ENCODE data around the gene TMEM95. TPM values are rescaled to one million over a fixed set of nuclear protein-coding genes. Genes with fewer than 3 reads are reported as not detected.
A peak's percentile ranks its signal among the peaks of the same experiment; 100 is the strongest.

The TMEM95 gene
- total RNA-seq, 2 experiments from 2014 or later, result not detected

DNA sequence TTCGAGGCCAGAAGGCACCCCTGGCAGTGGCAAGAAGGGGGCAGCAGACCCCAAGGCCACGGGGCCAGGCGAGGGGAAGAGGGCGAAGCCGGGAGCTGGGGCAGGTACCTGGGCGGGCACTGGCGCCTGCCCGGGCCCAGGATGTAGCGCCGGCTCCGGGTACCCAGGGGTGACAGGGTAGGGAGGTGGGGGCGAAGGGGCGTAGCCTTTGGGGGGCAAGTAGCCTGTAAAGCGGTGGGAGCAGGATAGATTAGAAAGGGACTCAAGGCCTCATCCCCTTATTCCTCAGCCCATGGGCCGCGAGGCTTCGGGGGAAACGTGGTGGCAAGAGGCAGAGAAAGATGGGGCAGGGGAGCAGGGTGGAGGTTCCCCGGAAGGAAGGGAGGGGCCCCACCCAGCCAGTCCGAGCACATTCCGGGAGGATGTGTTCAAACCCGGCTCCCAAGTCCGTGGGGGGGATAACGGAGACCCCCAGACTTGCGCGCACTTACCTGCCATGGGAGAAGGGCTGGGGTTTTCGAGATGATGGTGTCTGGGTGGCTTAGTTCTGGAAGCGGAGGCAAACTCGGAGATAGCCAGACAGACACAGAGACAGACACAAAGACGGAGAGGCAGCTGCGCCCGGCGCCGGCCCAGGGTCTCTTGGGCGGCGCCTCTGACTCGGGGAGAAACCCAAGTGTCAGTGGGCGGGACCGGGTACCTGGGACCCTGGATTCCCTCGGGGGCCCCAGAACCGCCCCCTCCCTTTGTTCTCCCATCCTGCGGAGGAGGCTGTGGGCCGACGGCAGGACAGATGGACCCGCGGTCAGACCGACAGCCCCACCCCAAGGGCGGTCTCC lies 38.9 kb downstream of the TMEM95 start:
- H3K4me3 Mint-ChIP-seq, result peak overlapping the region; percentile 94
- H3K27me3 Mint-ChIP-seq, result no peaks in the 10 kb centered on the region
- CTCF ChIA-PET, result interaction anchor here (1.1 to 2.6 kb wide), 8 partner anchors 9 to 294 kb away, joined by 3 to 11 read pairs (median 4); partner anchors contain the start of genes SENP3, TMEM256 and WRAP53
- H3K4me1 Mint-ChIP-seq, result peaks cover 18% of the 10 kb centered on the region
- peak; percentile 45 for ATAC-seq
- no peaks in the 10 kb centered on the region for H3K9me3 Mint-ChIP-seq (ENCODE audit: low read depth)
- H3K27ac Mint-ChIP-seq, result peak overlapping the region; percentile 84
- peaks cover 4% of the 10 kb centered on the region for H3K36me3 Mint-ChIP-seq
- DNase-seq, result peak; percentile 57

DNA sequence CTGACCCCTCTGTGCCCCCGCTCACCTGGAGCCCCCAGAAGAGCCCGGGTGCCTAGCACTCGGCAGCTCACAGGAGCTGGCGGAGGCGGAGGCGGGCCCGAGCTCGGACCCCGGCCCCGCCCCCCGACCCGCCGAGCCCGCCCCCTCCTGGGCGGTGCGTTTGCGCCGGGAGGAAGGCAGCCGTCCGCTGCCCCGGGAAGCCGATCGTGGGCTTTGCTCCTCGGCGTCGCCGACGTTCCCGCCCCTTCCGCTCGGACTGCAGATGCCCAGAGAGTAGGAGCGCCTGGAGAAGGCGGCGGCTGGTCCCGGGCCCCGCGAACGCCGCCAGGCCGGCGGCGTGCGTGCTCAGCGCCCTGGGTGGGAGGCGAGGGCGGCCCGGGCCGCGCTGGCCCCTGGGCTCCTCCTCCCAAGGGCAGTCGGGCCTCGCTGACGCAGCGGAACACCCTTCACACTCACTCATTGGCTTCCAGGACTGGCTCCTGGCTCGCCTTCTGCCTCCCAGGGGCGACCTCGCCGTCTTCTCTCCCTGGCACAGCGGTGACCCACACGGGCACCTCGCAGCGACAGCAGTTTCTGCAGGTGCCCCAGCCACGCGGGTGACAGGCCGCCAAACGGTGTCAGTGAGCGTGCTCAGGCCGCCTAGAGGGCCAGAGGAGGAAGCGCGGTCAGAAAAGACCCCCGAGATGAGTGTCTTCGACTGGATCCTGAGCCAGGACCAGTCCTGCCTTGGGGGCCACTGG lies 39.7 kb downstream of the TMEM95 start, which contains the start of gene PLSCR3:
TSS of gene PLSCR3 (minus strand) at position 74 of the 740 bp plus-strand sequence. CDS start 415 bp downstream, outside the sequence.
- CTCF ChIA-PET, result interaction anchor here (1.2 to 2.6 kb wide), 7 partner anchors 10 to 294 kb away, joined by 3 to 11 read pairs (median 5); partner anchors contain the start of genes SENP3 and WRAP53
- DNase-seq, result peak; percentile 86
- no peaks in the 10 kb centered on the region for H3K27me3 Mint-ChIP-seq
- H3K4me3 Mint-ChIP-seq, result peak within 1 kb of the TSS; percentile 94
- peaks cover 3% of the 10 kb centered on the region for H3K36me3 Mint-ChIP-seq
- peak; percentile 92 for ATAC-seq
- H3K4me1 Mint-ChIP-seq, result peaks cover 18% of the 10 kb centered on the region
- peak within 1 kb of the TSS; percentile 85 for H3K27ac Mint-ChIP-seq
- no peaks in the 10 kb centered on the region for H3K9me3 Mint-ChIP-seq (ENCODE audit: low read depth)

DNA sequence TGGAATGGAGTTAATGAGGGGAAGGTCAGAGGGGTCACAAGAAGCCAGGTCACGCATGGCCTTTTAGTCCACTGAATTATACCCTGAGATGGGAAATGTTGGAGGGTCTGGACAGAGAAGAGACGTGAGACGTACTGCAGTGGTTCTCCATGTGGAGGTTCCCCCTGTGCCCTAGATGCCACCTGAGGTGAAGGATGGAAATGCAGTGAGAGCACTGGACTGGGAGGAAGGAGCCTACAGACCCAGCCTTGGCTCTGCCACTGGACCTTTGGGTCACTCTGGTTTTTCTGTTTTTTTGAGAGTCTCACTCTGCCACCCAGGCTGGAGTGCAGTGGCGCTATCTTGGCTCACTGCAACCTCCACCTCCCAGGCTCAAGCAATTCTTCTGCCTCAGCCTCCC lies 41.2 kb downstream of the TMEM95 start:
- CTCF ChIA-PET, result interaction anchor here (3.0 kb wide), 1 partner anchor 40 kb away, joined by 16 read pairs; the partner anchor contains the start of gene TMEM102
- no peak overlapping the region for H3K27ac Mint-ChIP-seq

DNA sequence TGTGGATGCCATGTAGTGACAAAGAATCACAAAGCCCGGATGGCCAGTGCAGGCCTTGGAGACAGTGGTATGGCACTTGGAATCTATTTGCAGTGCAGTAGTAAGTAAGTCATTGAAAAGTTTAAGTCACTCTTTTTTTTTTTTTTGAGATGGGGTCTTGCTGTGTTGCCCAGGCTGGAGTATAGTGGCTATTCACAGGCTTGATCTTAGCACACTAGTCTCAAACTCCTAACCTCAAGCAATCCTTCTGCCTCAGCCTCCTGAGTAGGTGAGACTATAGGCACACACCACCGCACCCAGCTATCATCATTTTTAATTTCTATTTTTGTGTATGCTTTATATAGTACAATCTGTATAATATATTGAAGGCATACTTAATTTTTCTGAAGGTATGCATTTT lies 43.7 kb downstream of the TMEM95 start:
- DNase-seq, result no peak
- Mint-ChIP-seq H3K27me3 (no peaks in the 10 kb centered on the region), H3K36me3 (no peaks in the 10 kb centered on the region), H3K4me1 (peaks cover 14% of the 10 kb centered on the region), H3K9me3 (ENCODE audit: low read depth) (no peaks in the 10 kb centered on the region), H3K4me3 (no peak overlapping the region), H3K27ac (no peak overlapping the region)
- CTCF ChIA-PET, result interaction anchor here (1.0 to 3.0 kb wide), 4 partner anchors 37 to 162 kb away, joined by 4 to 16 read pairs (median 6); partner anchors contain the start of gene TMEM102
- ATAC-seq, result no peak

More for the DNA sequence above, 41.2 kb downstream of the TMEM95 start:
- Mint-ChIP-seq H3K27me3 (no peaks in the 10 kb centered on the region), H3K4me3 (no peak overlapping the region), H3K9me3 (ENCODE audit: low read depth) (no peaks in the 10 kb centered on the region), H3K36me3 (no peaks in the 10 kb centered on the region), H3K4me1 (peaks cover 18% of the 10 kb centered on the region)
- ATAC-seq (no peak), DNase-seq (no peak)

DNA sequence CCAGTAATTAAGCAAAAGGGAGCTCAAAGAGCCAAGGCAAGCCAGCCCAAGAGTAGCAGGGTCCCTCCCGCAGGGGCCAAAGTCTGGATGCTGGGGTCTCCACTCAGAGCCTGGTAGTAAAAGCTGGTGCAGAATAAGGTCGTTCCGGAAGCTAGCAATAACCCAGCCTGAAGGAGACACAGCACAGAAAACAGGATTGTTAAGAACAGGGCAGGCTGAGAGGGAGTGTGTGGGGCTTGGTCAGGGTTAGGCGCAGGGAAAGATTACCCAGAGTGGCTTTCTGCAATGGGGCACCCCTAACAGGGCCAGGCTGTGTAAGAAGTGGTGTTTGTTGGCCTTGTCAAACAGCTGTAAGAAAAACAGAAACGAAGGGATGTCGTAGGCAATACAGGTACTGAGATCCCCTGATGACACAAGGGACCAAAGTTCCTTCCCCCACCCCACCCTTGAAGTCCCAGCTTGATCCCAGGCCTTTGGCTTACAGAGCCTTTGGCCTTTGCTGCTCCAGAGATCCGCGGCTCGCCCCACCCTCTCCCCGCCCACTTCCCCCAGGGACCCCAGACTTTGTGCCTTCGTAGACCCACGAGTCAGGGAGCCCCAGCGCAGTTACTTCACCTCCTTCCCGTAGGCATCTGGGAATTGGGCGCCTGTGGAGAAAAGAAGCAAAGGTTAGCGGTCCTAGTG lies 48.2 kb downstream of the TMEM95 start:
- ATAC-seq, result no peak
- peak; percentile 61 for DNase-seq
- H3K9me3 Mint-ChIP-seq (ENCODE audit: low read depth), result no peaks in the 10 kb centered on the region
- peaks cover 15% of the 10 kb centered on the region for H3K4me1 Mint-ChIP-seq
- H3K36me3 Mint-ChIP-seq, result no peaks in the 10 kb centered on the region
- peak overlapping the region; percentile 95 for H3K27ac Mint-ChIP-seq
- CTCF ChIA-PET, result interaction anchor here (1.0 to 4.0 kb wide), 7 partner anchors 14 to 186 kb away, joined by 3 to 34 read pairs (median 5); partner anchors contain the start of genes SOX15 and TMEM102
- peaks cover 9% of the 10 kb centered on the region for H3K27me3 Mint-ChIP-seq
- peak overlapping the region; percentile 88 for H3K4me3 Mint-ChIP-seq

DNA sequence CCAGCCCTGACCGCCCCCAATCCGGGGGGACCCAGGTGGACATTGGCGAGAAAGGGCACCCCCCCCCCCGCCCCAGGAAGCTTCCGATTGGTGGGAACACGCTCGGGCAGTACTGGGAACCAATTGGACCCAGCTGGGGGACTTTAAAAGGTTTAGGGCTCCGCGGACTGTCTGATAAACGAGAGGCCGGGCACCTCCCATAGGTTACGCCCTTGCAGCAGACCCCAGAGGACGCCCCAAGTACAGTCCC lies 48.7 kb downstream of the TMEM95 start:
- H3K27ac Mint-ChIP-seq, result peak overlapping the region; percentile 95
- CTCF ChIA-PET, result interaction anchor here (0.7 to 4.0 kb wide), 9 partner anchors 11 to 157 kb away, joined by 3 to 34 read pairs (median 3); partner anchors contain the start of gene TMEM102
- H3K4me1 Mint-ChIP-seq, result peaks cover 15% of the 10 kb centered on the region
- ATAC-seq, result no peak
- DNase-seq, result no peak
- H3K36me3 Mint-ChIP-seq, result no peaks in the 10 kb centered on the region
- peak overlapping the region; percentile 88 for H3K4me3 Mint-ChIP-seq
- no peaks in the 10 kb centered on the region for H3K9me3 Mint-ChIP-seq (ENCODE audit: low read depth)
- peaks cover 9% of the 10 kb centered on the region for H3K27me3 Mint-ChIP-seq

DNA sequence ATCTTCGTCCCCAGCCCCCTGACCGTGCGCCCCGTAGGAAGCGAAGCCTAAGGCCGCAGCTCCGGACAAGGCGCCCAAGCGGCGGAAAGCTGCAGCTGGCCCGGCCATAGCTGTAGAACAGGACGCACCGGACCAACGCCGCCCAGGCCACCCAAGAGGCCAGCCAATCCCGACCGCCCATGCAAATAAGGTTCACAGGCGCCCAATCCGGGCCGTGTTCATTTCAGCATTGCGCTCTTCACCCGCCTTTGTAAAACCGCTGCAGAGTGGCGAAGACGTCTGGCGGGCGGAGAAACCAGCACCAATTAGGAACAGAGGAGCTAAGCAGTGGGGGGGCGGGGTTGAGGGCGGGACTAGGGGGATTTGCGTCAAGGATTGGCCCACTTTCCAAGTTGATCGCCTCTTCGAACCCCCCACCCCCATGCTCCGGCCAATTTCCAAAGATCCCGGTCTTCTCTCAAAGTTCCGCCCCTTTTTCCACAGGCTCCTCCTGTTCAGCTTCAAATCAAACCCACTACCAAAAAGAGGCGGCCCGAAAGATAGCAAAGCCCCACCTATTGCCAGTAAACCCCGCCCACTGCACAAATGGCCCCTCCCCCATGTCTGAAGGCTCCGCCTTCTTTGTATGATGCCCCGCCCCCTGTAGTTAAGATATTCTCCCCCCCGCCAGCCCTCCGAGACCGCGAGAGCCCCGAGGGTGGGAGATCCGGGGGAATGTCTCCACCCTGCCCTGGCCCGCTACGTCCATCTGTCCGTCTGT lies 49.2 kb downstream of the TMEM95 start, which contains the start of gene TMEM256:
TSS of gene TMEM256 (minus strand) at position 121 of the 760 bp plus-strand sequence. CDS start at position 108, 13 bp downstream.
- peak within 1 kb of the TSS; percentile 95 for H3K27ac Mint-ChIP-seq
- CTCF ChIA-PET, result interaction anchor here (0.6 to 4.0 kb wide), 11 partner anchors 11 to 283 kb away, joined by 3 to 34 read pairs (median 3); partner anchors contain the start of genes TMEM102 and TP53
- ATAC-seq (peak; percentile 94), DNase-seq (peak; percentile 99)
- H3K4me3 Mint-ChIP-seq, result peak within 1 kb of the TSS; percentile 88
- no peaks in the 10 kb centered on the region for H3K9me3 Mint-ChIP-seq (ENCODE audit: low read depth)
- peaks cover 15% of the 10 kb centered on the region for H3K4me1 Mint-ChIP-seq
- peaks cover 9% of the 10 kb centered on the region for H3K27me3 Mint-ChIP-seq
- no peaks in the 10 kb centered on the region for H3K36me3 Mint-ChIP-seq

DNA sequence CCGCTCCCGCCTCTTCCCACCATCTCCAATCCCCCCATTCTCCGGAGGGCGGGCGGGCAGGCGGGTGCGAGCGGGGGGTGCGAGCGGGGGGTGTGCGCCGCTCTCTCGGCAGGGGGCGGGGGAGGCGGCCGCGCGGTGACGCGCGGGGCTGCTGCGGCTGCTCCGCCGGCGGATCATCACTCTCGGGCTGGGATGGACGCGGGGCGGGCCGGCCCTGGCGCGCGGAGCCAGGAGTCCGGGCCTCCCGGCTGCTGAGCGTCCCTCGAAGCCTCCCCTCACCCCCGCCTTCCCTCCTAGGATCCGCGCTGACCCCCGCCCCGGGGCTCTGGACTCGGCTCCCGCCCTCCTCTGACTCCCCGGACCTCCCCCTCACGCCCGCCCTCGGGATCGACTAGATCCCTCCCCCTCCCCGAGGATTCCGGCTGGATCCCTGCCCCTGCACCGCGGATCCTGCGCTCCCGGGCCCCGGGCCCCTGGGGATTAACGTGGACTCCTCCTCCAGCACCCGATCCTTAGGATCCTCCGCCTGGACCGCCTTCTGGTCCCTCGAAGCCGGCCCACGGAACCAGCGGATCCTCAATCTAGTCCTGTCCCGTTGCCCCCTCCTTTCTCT lies 49.9 kb downstream of the TMEM95 start:
- peaks cover 15% of the 10 kb centered on the region for H3K4me1 Mint-ChIP-seq
- peak overlapping the region; percentile 88 for H3K4me3 Mint-ChIP-seq
- H3K27me3 Mint-ChIP-seq, result peaks cover 9% of the 10 kb centered on the region
- H3K36me3 Mint-ChIP-seq, result no peaks in the 10 kb centered on the region
- no peaks in the 10 kb centered on the region for H3K9me3 Mint-ChIP-seq (ENCODE audit: low read depth)
- peak; percentile 74 for DNase-seq
- peak overlapping the region; percentile 95 for H3K27ac Mint-ChIP-seq
- CTCF ChIA-PET, result interaction anchor here (0.6 to 4.0 kb wide), 8 partner anchors 21 to 283 kb away, joined by 3 to 34 read pairs (median 3); partner anchors contain the start of genes TMEM102 and TP53
- peak; percentile 43 for ATAC-seq

DNA sequence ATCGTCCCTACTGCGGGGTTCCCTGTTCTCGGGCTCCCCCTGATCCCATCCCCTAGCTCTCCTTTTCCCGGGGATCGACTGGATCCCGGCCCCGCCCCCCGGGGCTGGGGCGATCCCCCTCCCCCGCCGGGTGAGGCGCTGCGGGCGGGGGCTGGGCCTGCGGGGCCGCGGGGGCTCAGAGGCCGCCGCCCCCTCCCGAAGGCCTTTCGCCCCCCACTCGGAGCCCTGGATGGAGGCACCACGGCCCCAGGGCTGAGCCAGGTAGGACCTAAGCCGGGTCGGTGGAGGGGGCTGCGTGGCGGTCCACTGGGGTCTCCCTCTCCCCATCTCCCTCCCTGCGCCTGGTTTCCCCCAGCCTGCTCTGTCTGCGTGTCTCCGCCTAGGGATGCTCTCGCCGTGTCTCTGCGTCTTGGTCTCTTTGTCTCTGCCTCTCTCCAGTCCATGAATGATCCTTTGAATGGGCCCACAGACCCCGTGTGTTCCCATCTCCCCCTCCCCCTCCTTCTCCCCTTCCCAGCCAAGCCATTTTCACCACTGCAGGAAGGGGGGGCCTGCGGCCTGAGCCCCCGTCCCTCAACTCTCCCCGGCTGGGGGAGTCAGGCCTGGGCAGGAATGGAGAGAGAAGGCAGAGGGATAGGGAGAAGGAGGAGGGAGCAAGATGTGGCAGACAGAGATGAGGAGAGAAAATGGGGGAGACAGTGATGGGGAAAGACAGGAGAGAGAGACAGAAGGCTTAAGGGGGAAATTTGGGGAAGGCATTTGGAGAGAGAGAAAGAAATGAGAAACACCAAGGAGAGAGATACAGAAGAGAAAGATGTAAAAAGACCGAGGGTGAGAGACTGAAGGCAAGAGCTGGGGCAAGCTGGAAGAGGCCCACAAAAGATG lies 50.6 kb downstream of the TMEM95 start:
- Mint-ChIP-seq H3K27me3 (peaks cover 9% of the 10 kb centered on the region), H3K36me3 (no peaks in the 10 kb centered on the region), H3K27ac (no peak overlapping the region), H3K9me3 (ENCODE audit: low read depth) (no peaks in the 10 kb centered on the region), H3K4me3 (peak overlapping the region; percentile 88), H3K4me1 (peaks cover 15% of the 10 kb centered on the region)
- CTCF ChIA-PET, result interaction anchor here (0.9 to 4.0 kb wide), 3 partner anchors 22 to 50 kb away, joined by 3 to 34 read pairs (median 4); partner anchors contain the start of gene TMEM102
- DNase-seq, result no peak
- no peak for ATAC-seq

DNA sequence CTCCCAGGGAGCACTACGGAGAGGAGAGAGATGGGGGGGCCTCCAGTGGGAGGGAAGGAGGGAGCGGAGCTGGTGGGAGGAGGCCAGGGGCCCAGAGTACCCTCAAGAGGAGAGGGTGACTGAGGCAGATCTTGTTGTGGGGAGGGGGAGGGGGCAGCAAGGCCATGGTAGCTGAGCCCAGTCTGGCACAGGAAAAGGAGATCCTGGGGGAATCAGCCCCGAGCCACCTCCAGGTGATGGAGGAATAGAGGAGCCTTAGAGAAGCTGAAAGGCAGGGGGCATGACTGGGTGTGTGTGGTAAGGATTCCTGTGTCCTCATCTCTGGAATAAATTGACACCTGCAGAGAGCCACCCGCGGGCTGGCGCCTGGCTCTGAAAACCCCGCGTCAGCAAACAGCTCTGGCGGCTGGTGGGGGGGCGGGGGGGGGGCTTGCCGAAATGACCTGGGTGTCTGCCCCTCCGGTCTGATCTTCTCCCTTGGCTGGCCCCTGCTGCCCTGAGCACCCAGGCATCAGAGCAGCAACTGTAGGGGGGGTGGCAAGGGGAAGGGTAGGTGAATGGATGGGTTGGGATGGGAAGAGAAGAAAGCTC lies 51.4 kb downstream of the TMEM95 start:
- ATAC-seq (no peak), DNase-seq (no peak)
- Mint-ChIP-seq H3K27me3 (peaks cover 9% of the 10 kb centered on the region), H3K27ac (no peak overlapping the region), H3K4me3 (peak overlapping the region; percentile 29), H3K4me1 (peaks cover 13% of the 10 kb centered on the region), H3K36me3 (no peaks in the 10 kb centered on the region), H3K9me3 (ENCODE audit: low read depth) (no peaks in the 10 kb centered on the region)
- CTCF ChIA-PET, result interaction anchor here (0.9 to 1.7 kb wide), 3 partner anchors 13 to 51 kb away, joined by 3 to 8 read pairs (median 3); partner anchors contain the start of gene PLSCR3
